Smooth muscle cell (in vitro differentiated cells): ENCODE data around the gene CLEC10A. TPM values are rescaled to one million over a fixed set of nuclear protein-coding genes. Genes with fewer than 3 reads are reported as not detected.
"Not testable (repeated sequence)": the region's sequence is repeated elsewhere in the genome, so short reads cannot be mapped to it uniquely, and the experiment has no call there.

ENCODE experiments used
- DNase-seq: peaks from one replicate; lab custom pipeline; 2025; ENCODE audit not compliant: unreplicated experiment; lab: John Stamatoyannopoulos, UW
- H2AFZ ChIP-seq: fragments of 200-600 bp; sonication (generic); 2 replicates; pipeline ENCODE4 v1.6.0; 2016; ENCODE audit warnings: antibody characterized with exemption, low read depth, mild to moderate bottlenecking
- H3F3A ChIP-seq: fragments of 200-600 bp; sonication (generic); 2 replicates; pipeline ENCODE4 v1.6.0; 2017; ENCODE audit warnings: antibody characterized with exemption, low read depth
- H3K27ac ChIP-seq: fragments of 200-600 bp; sonication (generic); 2 replicates; pipeline ENCODE4 v1.5.1; 2016; ENCODE audit warnings: low read depth, mild to moderate bottlenecking
- H3K27me3 ChIP-seq: fragments of 200-600 bp; sonication (generic); 2 replicates; pipeline ENCODE4 v1.6.1; 2016; ENCODE audit warnings: low read depth, mild to moderate bottlenecking
- H3K36me3 ChIP-seq: fragments of 200-600 bp; sonication (generic); 2 replicates; pipeline ENCODE4 v1.5.1; 2016; ENCODE audit warnings: low read depth
- H3K4me1 ChIP-seq: fragments of 200-600 bp; sonication (generic); 2 replicates; pipeline ENCODE4 v1.5.1; 2016; ENCODE audit warnings: low read depth
- H3K4me2 ChIP-seq: fragments of 200-600 bp; sonication (generic); 2 replicates; pipeline ENCODE4 v1.6.0; 2016; ENCODE audit warnings: mild to moderate bottlenecking
- H3K4me3 ChIP-seq: fragments of 200-600 bp; sonication (generic); 2 replicates; pipeline ENCODE4 v1.5.1; 2016; ENCODE audit warnings: mild to moderate bottlenecking
- H3K79me2 ChIP-seq: fragments of 200-600 bp; sonication (generic); 2 replicates; pipeline ENCODE4 v1.6.0; 2016; ENCODE audit warnings: low read depth, mild to moderate bottlenecking
- H3K9ac ChIP-seq: fragments of 200-600 bp; sonication (generic); 2 replicates; pipeline ENCODE4 v1.6.0; 2016; ENCODE audit warnings: low read depth
- H3K9me3 ChIP-seq: fragments of 200-600 bp; sonication (generic); replicated peaks from 2 replicates; pipeline ENCODE4 v1.5.1; 2016; ENCODE audit warnings: low read depth
- H4K20me1 ChIP-seq: fragments of 200-600 bp; sonication (generic); 2 replicates; pipeline ENCODE4 v1.6.0; 2016; ENCODE audit warnings: low read depth
- CTCF ChIP-seq: fragments of 200-600 bp; sonication (generic); IDR thresholded peaks from 2 replicates; pipeline ENCODE4 v1.5.1; 2017; ENCODE audit warnings: borderline replicate concordance, mild to moderate bottlenecking, antibody characterized with exemption; ENCODE audit not compliant: insufficient read depth, poor library complexity, severe bottlenecking
- WGBS: methylation state at CpG from one replicate; pipeline ENCODE4 v1.1.7; 2016; ENCODE audit warnings: low lambda C conversion rate; 5-methylcytosine and 5-hydroxymethylcytosine counted together
- polyA plus RNA-seq: library from polyadenylated mRNA; unstranded; fragments of >200 nt; fragmentation: Nextera tagmentation; extraction: Ambion mirVana; gene quantifications from 2 replicates; pipeline ENCODE4 v1.2.1, GENCODE V29; 2016
- total RNA-seq: library from RNA; depleted of rRNA; stranded (reverse); fragments of >200 nt; gene quantifications from 2 replicates; pipeline ENCODE4 v1.2.3, GENCODE V29; 2014

Gene CLEC10A
- total and polyA plus RNA-seq, 2 experiments from 2014 or later: not detected

GRCh38 chr17:7048968-7049367 lies 31.1 kb downstream of the CLEC10A start:
- Histone ChIP-seq H4K20me1 (no peaks in the 10 kb centered on the region), H3K4me2 (peak overlapping the region; percentile 33), H3F3A (no peaks in the 10 kb centered on the region), H3K79me2 (no peaks in the 10 kb centered on the region), H3K4me1 (no peaks in the 10 kb centered on the region), H3K9ac (no peak overlapping the region), H3K36me3 (no peaks in the 10 kb centered on the region), H3K27me3 (peaks cover 5% of the 10 kb centered on the region), H3K9me3 (no peaks in the 10 kb centered on the region), H2AFZ (no peak overlapping the region), H3K4me3 (no peak overlapping the region), H3K27ac (peak overlapping the region; percentile 10)
- WGBS: 20% methylated on average over 6 of the region's 6 CpGs
- DNase-seq: no peak
- no peak for TF ChIP-seq CTCF

GRCh38 chr17:7047566-7047965 lies 32.5 kb downstream of the CLEC10A start:
- Histone ChIP-seq H4K20me1 (no peaks in the 10 kb centered on the region), H3K9ac (no peak overlapping the region), H3K36me3 (no peaks in the 10 kb centered on the region), H2AFZ (no peak overlapping the region), H3K4me2 (peak overlapping the region; percentile 81), H3K79me2 (no peaks in the 10 kb centered on the region), H3K27ac (no peak overlapping the region), H3K4me3 (no peak overlapping the region), H3F3A (no peaks in the 10 kb centered on the region), H3K27me3 (peaks cover 8% of the 10 kb centered on the region), H3K4me1 (peaks cover 6% of the 10 kb centered on the region), H3K9me3 (no peaks in the 10 kb centered on the region)
- 84% methylated on average over 6 of the region's 6 CpGs for WGBS
- DNase-seq: no peak
- no peak for TF ChIP-seq CTCF

GRCh38 chr17:7046725-7047397 lies 33.2 kb downstream of the CLEC10A start:
- H3K79me2 ChIP-seq, H3K4me1 ChIP-seq, H3F3A ChIP-seq, DNase-seq, H3K27me3 ChIP-seq, H3K36me3 ChIP-seq, H3K9ac ChIP-seq, H4K20me1 ChIP-seq, H3K9me3 ChIP-seq: not testable (repeated sequence)
- Histone ChIP-seq H3K27ac (peak overlapping the region; percentile 59), H3K4me2 (peak overlapping the region; percentile 81), H3K4me3 (peak overlapping the region; percentile 40), H2AFZ (peak overlapping the region; percentile 53)
- WGBS: 3% methylated on average over 26 of the region's 26 CpGs

GRCh38 chr17:7046127-7046724 lies 33.8 kb downstream of the CLEC10A start:
- WGBS: 6% methylated on average over 15 of the region's 15 CpGs
- H3K27me3 ChIP-seq: peaks cover 8% of the 10 kb centered on the region
- H3F3A ChIP-seq: peaks cover 2% of the 10 kb centered on the region
- H3K9ac ChIP-seq: no peak overlapping the region
- H3K27ac ChIP-seq: peak overlapping the region; percentile 59
- peaks cover 6% of the 10 kb centered on the region for H3K4me1 ChIP-seq
- H3K4me2 ChIP-seq: peak overlapping the region; percentile 81
- no peaks in the 10 kb centered on the region for H3K36me3 ChIP-seq
- H3K4me3 ChIP-seq: peak overlapping the region; percentile 40
- peak overlapping the region; percentile 53 for H2AFZ ChIP-seq
- H3K9me3 ChIP-seq: no peaks in the 10 kb centered on the region
- H3K79me2 ChIP-seq: no peaks in the 10 kb centered on the region
- DNase-seq: no peak
- no peak for TF ChIP-seq CTCF
- no peaks in the 10 kb centered on the region for H4K20me1 ChIP-seq
